GM19193 (cell line): ENCODE data around the gene CPM.

Source experiments
- POLR2A ChIP-seq: IDR thresholded peaks from 4 replicates; pipeline ENCODE4 v1.6.1; 2011; ENCODE audit not compliant: insufficient read depth, insufficient read length; ENCODE audit errors: extremely low read depth

The CPM gene

DNA sequence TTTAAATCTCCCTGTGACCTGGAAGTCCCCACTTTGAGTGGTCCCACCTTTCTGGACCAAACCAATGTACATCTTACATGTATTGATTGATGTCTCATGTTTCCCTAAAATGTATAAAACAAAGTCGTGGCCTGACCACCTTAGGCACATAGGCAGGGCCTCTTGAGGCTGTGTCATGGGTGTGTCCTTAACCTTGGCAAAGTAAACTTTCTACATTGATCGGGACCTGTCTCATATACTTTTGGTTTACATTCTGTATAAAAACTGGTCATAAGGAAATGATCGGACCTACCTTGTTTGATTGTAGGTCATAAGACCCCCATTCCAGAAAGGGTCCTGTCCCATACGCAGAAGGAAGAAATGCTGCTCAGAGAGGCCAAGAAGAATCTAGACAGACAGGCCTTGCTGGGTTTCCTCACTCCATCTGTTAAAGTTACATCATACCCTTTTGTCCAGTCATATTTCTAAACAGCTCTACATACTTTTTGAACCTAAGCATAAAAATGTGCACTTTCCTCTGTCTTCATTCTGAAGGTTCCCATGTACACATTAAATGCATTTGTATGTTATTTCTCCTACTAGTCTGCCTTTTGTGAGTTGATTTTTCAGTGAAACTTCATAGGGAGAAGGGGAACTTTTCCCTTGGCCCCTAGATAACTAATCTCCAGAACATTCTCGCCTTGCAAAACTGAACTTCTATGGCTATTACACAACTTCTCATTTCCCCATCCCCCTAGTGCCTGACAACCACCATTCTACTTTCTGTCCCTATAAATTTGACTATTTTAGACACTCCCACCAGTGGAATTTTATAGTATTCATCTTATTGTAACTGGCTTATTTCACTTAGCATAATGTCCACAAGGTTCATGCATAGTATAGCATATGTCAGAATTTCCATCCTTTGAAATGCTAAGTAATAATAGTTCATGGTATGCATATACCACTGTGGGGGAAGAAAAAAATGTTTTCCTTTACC is 30.2 kb upstream of the CPM start:
- TF ChIP-seq POLR2A: no peak

DNA sequence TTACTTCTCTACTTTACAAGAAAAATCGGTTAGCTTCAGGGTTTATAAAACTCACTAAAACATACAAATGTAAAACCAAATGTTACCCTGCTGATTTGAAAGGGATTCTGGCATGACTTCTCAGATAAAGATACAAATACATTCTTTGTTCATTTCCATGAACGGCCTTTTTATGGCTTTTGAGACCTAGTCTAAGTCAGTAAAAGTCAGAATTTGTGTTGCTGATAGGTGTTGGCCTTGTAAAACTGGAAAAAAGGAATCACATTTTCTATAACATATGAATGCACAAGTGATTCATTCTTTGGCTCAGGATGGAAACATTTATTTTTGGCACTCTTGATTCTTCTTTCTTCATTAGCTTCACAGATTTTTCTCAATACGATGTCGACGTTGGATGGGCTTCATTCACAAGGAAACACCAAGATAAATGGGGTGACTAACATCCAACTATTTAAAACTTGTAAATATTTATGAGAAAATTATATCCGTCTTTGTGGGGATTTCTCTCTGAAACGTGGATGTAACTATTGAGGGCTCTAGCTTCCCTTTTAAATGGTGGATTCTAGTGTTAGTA is 27.0 kb upstream of the CPM start:
- TF ChIP-seq POLR2A: no peak

GRCh38 chr12:68959143-68959858 is 26.3 kb upstream of the CPM start:
- TF ChIP-seq POLR2A: no peak

DNA sequence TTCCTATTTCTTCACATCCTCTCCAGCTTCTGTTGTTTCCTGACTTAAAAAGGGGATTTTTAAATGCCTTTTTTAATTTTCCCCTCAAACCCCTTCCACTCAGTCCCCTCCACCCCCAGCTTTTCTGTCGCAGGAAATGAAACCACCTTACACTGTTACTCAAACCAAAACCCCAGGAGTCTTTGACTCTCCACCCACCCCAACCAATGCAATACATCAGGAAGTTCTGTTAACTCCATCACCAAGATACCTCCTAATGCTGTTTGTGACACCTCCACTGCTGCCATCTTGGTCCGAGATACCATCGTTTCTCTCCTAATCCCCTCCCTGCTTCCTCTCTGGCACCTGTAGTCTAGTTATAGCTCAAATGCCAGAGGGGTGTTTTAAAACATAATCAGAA is 25.4 kb upstream of the CPM start:
- no peak for TF ChIP-seq POLR2A

GRCh38 chr12:68957273-68957672 is 24.3 kb upstream of the CPM start:
- no peak for TF ChIP-seq POLR2A

DNA sequence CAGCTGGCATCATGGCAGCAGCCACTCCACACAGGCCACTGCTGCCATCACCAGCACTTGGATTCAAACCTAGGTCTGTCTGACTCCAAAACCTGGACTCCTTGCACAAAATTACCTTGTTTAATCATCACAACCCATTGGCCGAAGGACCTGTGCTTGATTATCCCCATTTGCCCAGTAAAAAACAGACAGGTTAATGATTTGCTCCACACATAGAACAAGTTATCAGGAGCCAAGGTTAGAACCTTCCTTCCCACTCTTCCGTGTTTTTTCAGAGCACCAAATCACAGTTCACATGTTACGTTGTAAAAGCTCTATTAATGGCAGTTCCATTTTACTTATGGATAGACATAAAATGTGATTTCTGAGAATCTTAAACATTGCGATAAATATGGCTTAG is 23.5 kb upstream of the CPM start:
- TF ChIP-seq POLR2A: no peak

DNA sequence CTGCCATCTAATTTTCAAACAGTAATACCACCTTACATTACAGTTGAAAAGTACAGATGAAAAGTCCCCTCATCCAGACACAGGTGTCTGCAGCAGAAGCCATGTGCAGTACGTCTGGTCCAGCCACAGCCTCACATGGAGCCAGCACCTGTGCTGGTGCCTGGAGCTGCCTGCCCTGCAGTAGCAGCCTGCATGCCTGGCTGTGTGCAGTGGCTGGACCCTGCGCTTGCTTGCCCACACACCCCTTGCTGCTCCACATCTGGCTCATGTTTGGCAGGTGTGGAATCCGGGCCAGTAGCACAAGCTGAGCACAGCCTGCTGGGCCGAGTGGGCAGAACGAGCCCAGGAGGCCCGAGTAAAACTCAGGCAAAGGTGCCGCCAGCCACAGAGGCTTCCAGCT is 21.8 kb upstream of the CPM start:
- TF ChIP-seq POLR2A: no peak

GRCh38 chr12:68953536-68953935 is 20.6 kb upstream of the CPM start:
- no peak for TF ChIP-seq POLR2A

- no peak for TF ChIP-seq POLR2A
These were observed 18.7 kb upstream of the CPM start for GRCh38 chr12:68951652-68952051.

- TF ChIP-seq POLR2A: no peak
These were observed 17.5 kb upstream of the CPM start for GRCh38 chr12:68950511-68950910.

GRCh38 chr12:68945255-68945654 is 12.3 kb upstream of the CPM start:
- TF ChIP-seq POLR2A: no peak

GRCh38 chr12:68944296-68945076 is 11.5 kb upstream of the CPM start:
- TF ChIP-seq POLR2A: no peak

DNA sequence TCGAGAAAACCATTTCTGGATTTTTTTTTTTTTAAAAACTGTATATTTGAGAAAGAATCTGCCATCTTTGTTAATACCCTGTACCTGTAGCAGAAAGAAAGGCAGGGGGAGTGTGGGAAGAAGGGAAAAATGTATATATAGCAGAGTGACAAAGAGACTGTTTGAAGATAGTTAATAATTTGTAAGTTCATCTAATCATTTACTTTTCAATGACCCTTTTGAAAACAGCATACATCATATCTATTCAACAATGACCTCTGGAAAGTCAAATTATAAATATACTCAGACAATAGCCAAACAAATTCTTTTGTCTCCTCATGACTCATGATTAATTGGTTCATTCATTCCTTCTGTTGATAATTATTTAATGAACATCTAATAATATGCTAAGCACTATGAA is 10.9 kb upstream of the CPM start:
- no peak for TF ChIP-seq POLR2A

- no peak for TF ChIP-seq POLR2A
These were observed 7.8 kb upstream of the CPM start for GRCh38 chr12:68940731-68941130.

DNA sequence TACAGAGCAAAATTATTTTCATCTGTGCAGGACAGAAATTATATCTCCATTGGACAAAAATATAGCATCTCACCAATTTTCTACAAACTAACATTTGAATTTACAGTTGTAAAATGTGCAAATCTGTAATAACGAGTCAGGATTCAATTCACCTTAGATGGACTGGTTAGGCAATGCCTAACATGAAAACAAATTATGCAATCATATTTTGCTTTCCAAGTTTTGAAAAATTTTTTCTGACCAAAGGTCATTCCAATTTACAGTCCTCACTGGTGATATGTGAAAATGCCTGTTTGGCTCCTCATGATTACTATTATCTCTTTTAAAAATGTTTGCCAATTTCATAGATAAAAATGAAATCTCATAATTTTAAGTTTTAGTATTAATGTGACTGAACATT is 6.5 kb upstream of the CPM start:
- TF ChIP-seq POLR2A: no peak
